Measurements from ENCODE around the gene RALGAPA2.

DNA sequence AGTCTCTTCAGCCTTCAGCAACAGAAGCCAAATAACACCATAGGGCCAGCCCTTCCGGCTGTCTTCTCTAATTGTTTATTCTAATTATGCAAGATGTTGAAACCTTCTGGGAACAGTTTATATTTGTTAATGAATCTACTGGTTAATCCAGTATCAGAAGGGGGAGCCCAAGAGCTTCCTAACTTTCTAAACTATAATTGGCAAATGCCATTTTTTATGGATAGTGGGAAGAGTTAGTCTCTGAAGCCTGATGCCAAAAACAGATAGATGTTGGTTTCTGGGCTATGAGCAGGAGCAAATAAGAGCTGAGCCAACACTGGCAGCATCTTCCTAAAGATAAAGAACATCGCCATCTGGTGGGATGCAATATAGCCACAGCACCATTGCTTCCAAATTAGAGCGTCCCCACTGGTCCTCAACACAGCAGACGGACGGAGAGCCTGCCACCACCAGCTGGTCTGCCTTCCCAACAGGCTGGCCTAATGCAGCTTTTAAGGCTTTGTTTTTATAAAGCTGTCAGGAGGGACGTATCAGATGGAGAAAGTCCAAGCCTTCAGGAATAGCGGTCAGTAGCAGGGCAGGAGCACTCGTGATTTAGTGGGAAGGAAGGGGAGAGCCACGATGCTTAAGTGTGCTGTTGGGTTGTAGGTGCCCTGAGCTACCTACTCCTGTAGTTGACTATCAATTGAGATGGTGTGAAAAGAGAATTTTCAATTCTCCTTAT, 118.8 kb downstream of the RALGAPA2 start:
- TF ChIP-seq CTCF (IDR thresholded peaks at IDR 0.05 in 2 of 3, conservative IDR thresholded peaks at IDR 0.05 in 1 of 3; ENCODE audit: borderline replicate concordance in 1 of 3, insufficient read depth in 1 of 3, low read depth in 2 of 3, low read length in 2 of 3) (peak in 2 of 3 experiments; percentile 74 to 77), POLR2A (IDR thresholded peaks at IDR 0.05; ENCODE audit: borderline replicate concordance, extremely low read depth, insufficient read depth, insufficient read length) (no peak), SRF (IDR thresholded peaks at IDR 0.05; ENCODE audit: low read depth) (no peak), SP1 (IDR thresholded peaks at IDR 0.05; ENCODE audit: low read depth) (no peak), POLR2AphosphoS5 (IDR thresholded peaks at IDR 0.05; ENCODE audit: low read depth, low read length) (no peak), EZH2 (IDR thresholded peaks at IDR 0.05) (no peak), SIN3A (IDR thresholded peaks at IDR 0.05; ENCODE audit: low read depth) (no peak), ZFX (IDR thresholded peaks at IDR 0.05) (no peak), CBX3 (IDR thresholded peaks at IDR 0.05; ENCODE audit: low read depth) (no peak)
- TF ChIP-seq, protein P1, sequence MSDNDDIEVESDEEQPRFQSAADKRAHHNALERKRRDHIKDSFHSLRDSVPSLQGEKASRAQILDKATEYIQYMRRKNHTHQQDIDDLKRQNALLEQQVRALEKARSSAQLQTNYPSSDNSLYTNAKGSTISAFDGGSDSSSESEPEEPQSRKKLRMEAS (IDR thresholded peaks at IDR 0.05) = no peak

All from HCT116 (cell line).